ENCODE data around the gene VASH1.

DNA sequence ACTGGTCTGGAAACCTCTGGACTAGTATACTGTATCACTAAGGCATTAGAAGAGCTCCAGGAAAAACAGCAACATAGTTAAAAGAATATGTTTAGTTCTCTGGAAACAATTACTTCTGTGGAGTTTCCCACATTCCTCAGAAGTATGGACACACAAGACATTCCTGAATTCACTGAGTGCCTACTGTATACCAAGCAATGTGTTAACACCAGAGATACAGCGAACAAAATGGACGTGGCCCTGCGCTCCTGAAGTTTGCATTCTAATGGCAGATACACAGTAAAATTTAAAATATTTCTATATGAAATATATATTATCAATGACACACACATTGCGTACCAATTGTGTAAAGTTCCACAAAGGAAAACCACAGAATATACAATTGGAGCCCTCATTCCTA, 50.3 kb downstream of the VASH1 start:
- TF ChIP-seq, protein P1, sequence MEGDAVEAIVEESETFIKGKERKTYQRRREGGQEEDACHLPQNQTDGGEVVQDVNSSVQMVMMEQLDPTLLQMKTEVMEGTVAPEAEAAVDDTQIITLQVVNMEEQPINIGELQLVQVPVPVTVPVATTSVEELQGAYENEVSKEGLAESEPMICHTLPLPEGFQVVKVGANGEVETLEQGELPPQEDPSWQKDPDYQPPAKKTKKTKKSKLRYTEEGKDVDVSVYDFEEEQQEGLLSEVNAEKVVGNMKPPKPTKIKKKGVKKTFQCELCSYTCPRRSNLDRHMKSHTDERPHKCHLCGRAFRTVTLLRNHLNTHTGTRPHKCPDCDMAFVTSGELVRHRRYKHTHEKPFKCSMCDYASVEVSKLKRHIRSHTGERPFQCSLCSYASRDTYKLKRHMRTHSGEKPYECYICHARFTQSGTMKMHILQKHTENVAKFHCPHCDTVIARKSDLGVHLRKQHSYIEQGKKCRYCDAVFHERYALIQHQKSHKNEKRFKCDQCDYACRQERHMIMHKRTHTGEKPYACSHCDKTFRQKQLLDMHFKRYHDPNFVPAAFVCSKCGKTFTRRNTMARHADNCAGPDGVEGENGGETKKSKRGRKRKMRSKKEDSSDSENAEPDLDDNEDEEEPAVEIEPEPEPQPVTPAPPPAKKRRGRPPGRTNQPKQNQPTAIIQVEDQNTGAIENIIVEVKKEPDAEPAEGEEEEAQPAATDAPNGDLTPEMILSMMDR (IDR thresholded peaks at IDR 0.05) = no peak
- TF ChIP-seq POLR2A (IDR thresholded peaks at IDR 0.05) = no peak
- no peak for TF ChIP-seq EP300 (IDR thresholded peaks at IDR 0.05)
- no peak for TF ChIP-seq POLR2AphosphoS5 (IDR thresholded peaks at IDR 0.05)

Measured in gastroesophageal sphincter (tissue), 3 donors.